IPS-15b (cell line): ENCODE measurements around the gene EMX2.

ENCODE experiments used
- H3K27me3 ChIP-seq: one replicate; pipeline ENCODE4 v1.6.1; 2013; ENCODE audit warnings: low read length; ENCODE audit not compliant: control insufficient read depth, insufficient read depth
- H3K36me3 ChIP-seq: one replicate; pipeline ENCODE4 v1.6.1; 2013; ENCODE audit warnings: low read length; ENCODE audit not compliant: control insufficient read depth, insufficient read depth
- H3K4me1 ChIP-seq: one replicate; pipeline ENCODE4 v1.6.1; 2013; ENCODE audit warnings: mild to moderate bottlenecking, low read length; ENCODE audit not compliant: control insufficient read depth, insufficient read depth
- H3K4me3 ChIP-seq: one replicate; pipeline ENCODE4 v1.5.1; 2013; ENCODE audit warnings: low read depth, low read length
- H3K9ac ChIP-seq: one replicate; pipeline ENCODE4 v1.6.1; 2013; ENCODE audit warnings: low read depth, mild to moderate bottlenecking, low read length
- H3K9me3 ChIP-seq: one replicate; pipeline ENCODE4 v1.6.1; 2013; ENCODE audit warnings: mild to moderate bottlenecking, low read length; ENCODE audit not compliant: control insufficient read depth, insufficient read depth

EMX2 gene

GRCh38 chr10:117555017-117555416 is 12.5 kb downstream of the EMX2 start:
- no peak overlapping the region for H3K9ac ChIP-seq
- H3K36me3 ChIP-seq: no peaks in the 10 kb centered on the region
- H3K4me3 ChIP-seq: no peak overlapping the region
- no peaks in the 10 kb centered on the region for H3K4me1 ChIP-seq
- H3K9me3 ChIP-seq: no peaks in the 10 kb centered on the region
- peaks cover 85% of the 10 kb centered on the region for H3K27me3 ChIP-seq

- Histone ChIP-seq H3K4me3 (no peak overlapping the region), H3K27me3 (peaks cover 79% of the 10 kb centered on the region), H3K9ac (no peak overlapping the region), H3K36me3 (no peaks in the 10 kb centered on the region), H3K4me1 (no peaks in the 10 kb centered on the region), H3K9me3 (no peaks in the 10 kb centered on the region)
Observed at GRCh38 chr10:117555863-117556262, 13.3 kb downstream of the EMX2 start.

GRCh38 chr10:117556356-117556755 is 13.8 kb downstream of the EMX2 start:
- Histone ChIP-seq H3K36me3 (no peaks in the 10 kb centered on the region), H3K27me3 (peaks cover 74% of the 10 kb centered on the region), H3K4me1 (no peaks in the 10 kb centered on the region), H3K9ac (no peak overlapping the region), H3K4me3 (no peak overlapping the region), H3K9me3 (no peaks in the 10 kb centered on the region)

GRCh38 chr10:117559712-117560111 is 17.2 kb downstream of the EMX2 start:
- H3K36me3 ChIP-seq: no peaks in the 10 kb centered on the region
- H3K4me3 ChIP-seq: no peak overlapping the region
- H3K27me3 ChIP-seq: peaks cover 42% of the 10 kb centered on the region
- H3K4me1 ChIP-seq: no peaks in the 10 kb centered on the region
- H3K9ac ChIP-seq: no peak overlapping the region
- H3K9me3 ChIP-seq: no peaks in the 10 kb centered on the region

GRCh38 chr10:117560942-117561341 is 18.4 kb downstream of the EMX2 start:
- H3K4me3 ChIP-seq: no peak overlapping the region
- no peaks in the 10 kb centered on the region for H3K9me3 ChIP-seq
- peaks cover 30% of the 10 kb centered on the region for H3K27me3 ChIP-seq
- H3K9ac ChIP-seq: no peak overlapping the region
- H3K4me1 ChIP-seq: no peaks in the 10 kb centered on the region
- no peaks in the 10 kb centered on the region for H3K36me3 ChIP-seq

- no peak overlapping the region for H3K9ac ChIP-seq
- no peaks in the 10 kb centered on the region for H3K36me3 ChIP-seq
- no peaks in the 10 kb centered on the region for H3K4me1 ChIP-seq
- no peak overlapping the region for H3K4me3 ChIP-seq
- H3K9me3 ChIP-seq: no peaks in the 10 kb centered on the region
- H3K27me3 ChIP-seq: peaks cover 19% of the 10 kb centered on the region
Observed at GRCh38 chr10:117562220-117562619, 19.7 kb downstream of the EMX2 start.

GRCh38 chr10:117562896-117563737 is 20.6 kb downstream of the EMX2 start:
- H3K9ac ChIP-seq: no peak overlapping the region

GRCh38 chr10:117563780-117564179 is 21.2 kb downstream of the EMX2 start:
- Histone ChIP-seq H3K4me3 (no peak overlapping the region), H3K4me1 (no peaks in the 10 kb centered on the region), H3K9ac (no peak overlapping the region), H3K36me3 (no peaks in the 10 kb centered on the region), H3K27me3 (peaks cover 10% of the 10 kb centered on the region), H3K9me3 (no peaks in the 10 kb centered on the region)

More at GRCh38 chr10:117562896-117563737, 20.6 kb downstream of the EMX2 start:
- no peaks in the 10 kb centered on the region for H3K4me1 ChIP-seq
- H3K4me3 ChIP-seq: no peak overlapping the region
- H3K36me3 ChIP-seq: no peaks in the 10 kb centered on the region
- no peaks in the 10 kb centered on the region for H3K9me3 ChIP-seq
- peaks cover 12% of the 10 kb centered on the region for H3K27me3 ChIP-seq

- no peaks in the 10 kb centered on the region for H3K36me3 ChIP-seq
- H3K4me3 ChIP-seq: no peak overlapping the region
- H3K4me1 ChIP-seq: no peaks in the 10 kb centered on the region
- no peak overlapping the region for H3K9ac ChIP-seq
- peaks cover 8% of the 10 kb centered on the region for H3K27me3 ChIP-seq
- H3K9me3 ChIP-seq: no peaks in the 10 kb centered on the region
Observed at GRCh38 chr10:117565068-117565467, 22.5 kb downstream of the EMX2 start.

- no peaks in the 10 kb centered on the region for H3K4me1 ChIP-seq
- no peak overlapping the region for H3K4me3 ChIP-seq
- H3K36me3 ChIP-seq: no peaks in the 10 kb centered on the region
- H3K9me3 ChIP-seq: no peaks in the 10 kb centered on the region
- H3K9ac ChIP-seq: no peak overlapping the region
- peaks cover 9% of the 10 kb centered on the region for H3K27me3 ChIP-seq
Observed at GRCh38 chr10:117568334-117568733, 25.8 kb downstream of the EMX2 start.

GRCh38 chr10:117569610-117570390 is 27.3 kb downstream of the EMX2 start:
- no peaks in the 10 kb centered on the region for H3K9me3 ChIP-seq
- no peaks in the 10 kb centered on the region for H3K36me3 ChIP-seq
- peaks cover 9% of the 10 kb centered on the region for H3K27me3 ChIP-seq
- no peak overlapping the region for H3K4me3 ChIP-seq
- no peaks in the 10 kb centered on the region for H3K4me1 ChIP-seq
- no peak overlapping the region for H3K9ac ChIP-seq

GRCh38 chr10:117570880-117571279 is 28.3 kb downstream of the EMX2 start:
- no peaks in the 10 kb centered on the region for H3K36me3 ChIP-seq
- H3K9me3 ChIP-seq: no peaks in the 10 kb centered on the region
- H3K9ac ChIP-seq: no peak overlapping the region
- H3K27me3 ChIP-seq: peaks cover 9% of the 10 kb centered on the region
- no peaks in the 10 kb centered on the region for H3K4me1 ChIP-seq
- no peak overlapping the region for H3K4me3 ChIP-seq
